T-helper 1 cell (primary cell): Measurements from ENCODE around the gene OSTN.
"Not testable (repeated sequence)": the region's sequence is repeated elsewhere in the genome, so short reads cannot be mapped to it uniquely, and the experiment has no call there.

Source experiments
- DNase-seq, 5 donors: peaks; one replicate each; pipeline ENCODE4 v3.0.0-alpha.2; 2012 to 2020

Gene OSTN

GRCh38 chr3:191268737-191269136 is 69.7 kb downstream of the OSTN start:
- no peak for DNase-seq

- no peak for DNase-seq
These were observed 70.4 kb downstream of the OSTN start for GRCh38 chr3:191269289-191270085.

GRCh38 chr3:191275244-191275643 is 76.2 kb downstream of the OSTN start:
- not testable (repeated sequence) for DNase-seq

- no peak for DNase-seq
These were observed 76.7 kb downstream of the OSTN start for GRCh38 chr3:191275751-191276150.

- no peak for DNase-seq
These were observed 81.1 kb downstream of the OSTN start for GRCh38 chr3:191280111-191280510.

DNA sequence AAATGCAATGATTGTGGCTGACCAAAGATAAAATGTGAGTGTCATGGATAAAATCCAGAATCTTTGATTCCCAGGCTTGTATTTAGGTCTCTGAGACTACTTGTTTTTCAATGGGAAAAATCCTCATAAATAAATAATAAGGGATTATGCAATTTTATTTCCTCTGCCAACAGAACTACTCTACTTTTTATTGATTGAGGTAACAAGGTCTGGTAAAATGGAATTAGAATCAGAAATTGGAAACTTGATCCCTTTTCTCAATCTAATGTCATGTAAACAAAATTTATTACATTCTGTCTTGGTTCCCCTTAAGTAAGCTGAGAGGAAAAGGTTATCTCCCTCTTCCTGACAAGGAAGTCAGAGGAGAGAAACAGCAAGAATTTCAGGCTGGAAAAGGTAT is 81.8 kb downstream of the OSTN start:
- DNase-seq = no peak

DNA sequence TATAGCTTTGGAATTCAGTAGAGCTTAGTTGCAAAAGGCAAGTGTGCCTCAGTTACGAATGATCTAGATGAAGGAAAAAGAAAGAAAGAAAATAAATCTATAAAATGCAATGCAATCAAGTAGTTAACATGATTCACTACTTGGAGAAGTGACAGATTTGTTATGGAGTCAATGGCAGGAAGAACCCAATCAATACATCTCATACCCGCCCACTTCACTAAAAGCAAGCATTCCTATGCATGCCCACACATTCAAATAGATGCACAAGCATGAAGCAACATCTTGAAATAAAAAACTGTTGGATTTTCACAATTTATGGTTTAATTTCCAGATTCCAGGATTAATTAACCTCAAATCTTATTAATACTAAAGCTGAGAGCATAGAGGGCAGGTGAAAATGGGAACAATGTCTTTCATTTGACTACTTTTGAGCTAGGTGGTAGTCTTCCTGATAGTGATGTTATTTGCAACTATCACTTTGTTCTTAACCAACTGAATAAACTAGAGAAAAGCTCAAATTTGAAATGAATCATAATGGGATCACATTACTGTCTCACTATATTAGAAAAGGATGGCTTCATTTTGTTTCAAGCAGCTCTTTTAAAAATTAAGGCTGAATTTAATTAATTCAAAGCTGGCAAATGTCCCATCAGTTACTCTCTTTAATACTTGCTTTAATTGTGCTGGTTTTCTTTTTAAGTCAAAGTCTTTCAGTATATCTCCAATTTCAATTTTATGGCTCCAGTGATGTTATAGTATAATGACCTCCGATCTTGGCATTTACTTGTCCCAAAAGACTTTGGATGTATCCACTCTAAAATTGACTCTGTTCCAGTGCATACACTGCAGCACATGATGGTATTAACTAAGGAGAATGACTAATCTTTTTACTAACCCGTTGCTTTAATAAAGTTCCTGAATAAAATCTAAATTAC is 83.5 kb downstream of the OSTN start:
- no peak for DNase-seq

- peak in 1 of 5 donors; percentile 29 for DNase-seq
These were observed 84.4 kb downstream of the OSTN start for GRCh38 chr3:191283400-191283799.

DNA sequence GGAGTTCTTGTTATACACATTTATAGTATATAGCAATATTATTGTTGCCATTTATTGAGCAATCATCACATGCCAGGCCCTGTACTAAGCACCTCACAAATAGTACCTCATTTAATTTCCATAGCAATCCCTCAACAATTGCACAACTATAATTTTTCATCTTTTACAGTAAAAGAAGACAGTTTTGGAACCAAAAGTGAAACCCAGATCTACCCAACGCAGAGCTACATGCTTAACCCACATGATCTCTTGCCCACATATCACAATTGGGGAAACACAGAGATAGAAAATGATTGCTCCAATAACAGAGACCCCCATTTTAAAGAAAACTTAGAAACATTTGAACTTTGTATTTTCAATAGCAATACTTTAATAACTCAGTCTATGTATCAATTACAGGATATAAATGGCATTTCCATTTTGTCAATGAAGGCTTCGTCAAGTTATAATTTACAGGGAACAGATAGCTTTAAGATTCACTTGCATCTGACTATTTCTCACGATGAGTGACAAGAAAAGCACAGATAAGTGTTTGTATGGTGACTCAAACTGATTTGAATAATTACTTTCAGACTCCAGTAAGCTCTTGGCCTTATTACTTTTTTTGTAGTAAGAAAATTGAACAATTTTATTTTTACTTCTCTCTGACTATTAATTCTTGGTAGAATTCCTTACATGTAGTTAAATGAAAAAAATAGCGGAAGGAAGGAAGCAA is 91.4 kb downstream of the OSTN start:
- DNase-seq = peak in 1 of 5 donors; percentile 42

GRCh38 chr3:191292243-191293015 is 93.4 kb downstream of the OSTN start:
- no peak for DNase-seq

- DNase-seq = no peak
These were observed 95.2 kb downstream of the OSTN start for GRCh38 chr3:191294291-191294690.

DNA sequence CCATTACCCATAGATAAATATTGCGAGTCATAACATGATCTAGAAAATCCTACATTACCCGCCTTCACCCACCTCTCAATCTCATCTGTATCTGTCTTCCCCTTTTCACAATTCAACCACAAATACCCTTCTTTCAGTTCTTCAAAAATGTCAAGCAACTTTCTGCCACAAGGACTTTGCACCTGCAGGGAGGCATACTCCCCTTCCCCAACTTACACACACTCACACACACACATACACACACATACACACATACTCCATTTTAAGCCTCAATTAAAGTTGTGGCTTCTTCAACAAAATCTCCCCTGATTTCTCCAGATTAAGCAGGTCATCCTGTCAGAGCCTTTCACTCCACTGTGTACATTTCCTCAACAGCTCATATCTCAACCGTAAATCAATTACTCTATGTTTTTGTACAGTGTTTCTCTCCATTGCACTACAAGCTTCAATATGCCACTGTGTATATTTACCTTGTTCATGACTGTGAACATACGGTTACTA is 97.0 kb downstream of the OSTN start:
- peak in 1 of 5 donors; percentile 11 for DNase-seq

- no peak for DNase-seq
These were observed 99.8 kb downstream of the OSTN start for GRCh38 chr3:191298846-191299245.

- DNase-seq = no peak
These were observed 101.4 kb downstream of the OSTN start for GRCh38 chr3:191300422-191300821.

GRCh38 chr3:191301017-191301416 is 102.0 kb downstream of the OSTN start:
- peak in 1 of 5 donors; percentile 37 for DNase-seq

DNA sequence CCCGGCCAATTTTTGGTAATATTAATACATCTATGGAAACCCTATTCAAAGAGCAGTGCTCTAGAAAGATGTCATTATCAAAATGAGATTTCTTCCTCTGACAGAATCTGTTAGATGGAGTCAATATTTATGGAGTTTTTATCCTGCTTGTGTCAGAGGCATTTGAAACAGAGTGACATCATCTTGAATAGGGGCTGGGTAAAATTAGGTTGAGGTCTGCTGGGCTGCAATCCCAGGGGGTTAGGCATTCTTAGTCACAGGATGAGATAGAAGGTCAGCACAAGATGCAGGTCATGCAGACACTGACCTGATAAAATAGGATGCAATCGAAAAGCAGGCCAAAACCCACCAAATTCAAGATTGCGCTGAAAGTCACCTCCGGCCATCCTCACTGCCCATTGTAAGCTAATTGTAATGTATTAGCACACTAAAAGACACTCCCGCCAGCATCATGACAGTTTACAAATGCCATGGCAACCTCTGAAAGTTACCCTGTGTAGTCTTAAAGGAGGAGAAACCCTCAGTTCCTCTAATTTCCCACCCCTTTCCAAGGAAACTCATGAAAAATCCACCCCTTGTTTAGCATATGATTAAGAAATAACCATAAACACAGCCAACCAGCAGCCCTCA is 102.9 kb downstream of the OSTN start:
- DNase-seq = no peak

- DNase-seq = no peak
These were observed 103.4 kb downstream of the OSTN start for GRCh38 chr3:191302451-191302850.

DNA sequence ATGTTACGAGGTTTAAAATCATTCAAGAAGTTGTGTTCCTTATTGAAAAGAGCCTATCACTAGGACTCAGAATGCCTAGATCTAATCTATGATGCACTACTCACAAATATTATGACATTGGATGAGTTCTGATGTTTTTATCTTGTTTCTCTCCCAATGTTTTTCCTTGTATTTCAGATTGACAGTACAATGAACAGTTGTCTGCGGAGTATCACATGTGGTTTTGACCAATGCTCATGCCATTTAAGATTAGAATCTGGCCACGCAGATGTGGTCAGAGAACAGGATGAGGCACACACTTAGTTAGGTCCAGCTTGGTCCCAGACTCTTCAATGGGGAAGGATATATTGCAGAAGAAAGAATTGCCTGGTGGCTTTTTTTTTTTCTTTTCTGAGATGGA is 104.6 kb downstream of the OSTN start:
- no peak for DNase-seq

DNA sequence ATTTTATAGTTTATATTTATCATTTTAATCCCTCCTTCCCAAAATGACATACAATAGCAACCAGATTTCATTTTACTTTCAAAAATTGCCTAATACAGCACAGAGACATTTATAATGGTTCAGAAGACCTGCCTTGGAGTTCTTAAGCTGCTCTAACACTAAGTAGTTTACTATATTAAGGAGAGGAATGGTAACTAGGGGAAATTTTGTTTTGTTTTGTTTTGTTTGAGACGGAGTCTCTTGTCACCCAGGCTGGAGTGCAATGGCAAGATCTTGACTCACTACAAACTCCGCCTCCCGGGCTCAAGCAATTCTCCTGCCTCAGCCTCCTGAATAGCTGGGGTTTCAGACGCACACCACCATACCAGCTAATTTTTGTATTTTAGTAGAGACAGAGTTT is 107.4 kb downstream of the OSTN start:
- no peak for DNase-seq

DNA sequence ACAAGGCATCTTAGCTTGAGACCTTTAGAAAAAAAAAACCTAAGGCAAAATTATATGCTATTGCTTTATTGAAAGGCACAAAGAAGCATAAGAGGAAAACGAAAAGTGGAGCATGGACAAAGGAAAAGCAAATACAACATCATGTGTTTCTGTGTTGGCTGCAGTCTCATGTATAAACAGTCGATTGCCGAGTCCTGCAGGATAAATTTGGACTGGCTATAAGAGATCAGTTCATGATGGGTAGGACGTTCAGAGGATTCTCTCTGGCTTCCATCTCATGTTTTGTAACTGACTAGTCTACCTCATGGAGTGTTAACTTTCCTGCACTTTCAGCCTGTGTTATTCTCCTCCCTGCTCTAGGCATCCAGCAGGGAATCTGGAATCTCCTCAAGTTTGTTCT is 108.3 kb downstream of the OSTN start:
- no peak for DNase-seq

DNA sequence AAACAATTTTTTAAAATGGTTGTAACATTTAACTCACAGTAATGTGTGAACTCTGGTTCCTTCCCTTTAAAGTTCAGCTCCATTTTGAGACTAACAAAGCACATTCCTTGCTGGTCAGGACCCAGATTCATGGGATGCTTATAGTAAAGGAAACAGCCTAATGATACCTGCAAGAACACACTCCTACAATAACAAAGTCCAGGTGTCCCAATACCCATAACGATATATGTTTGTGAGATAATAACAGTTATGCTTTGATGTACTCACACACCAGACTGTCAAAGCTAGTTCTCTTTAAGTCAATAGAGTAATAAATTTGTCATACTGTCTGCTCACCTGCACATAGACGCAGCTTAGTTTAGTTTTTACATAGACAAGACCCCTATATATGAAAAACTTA is 114.3 kb downstream of the OSTN start:
- no peak for DNase-seq
